GM12873 (cell line): ENCODE results near the gene INPP4B.

ENCODE experiments used
- CTCF ChIP-seq: IDR thresholded peaks from 2 replicates; pipeline ENCODE4 v1.5.1; 2012; ENCODE audit warnings: low read depth, mild to moderate bottlenecking, moderate library complexity, low read length, control low read depth; ENCODE audit not compliant: insufficient read depth; ENCODE audit errors: missing control alignments

INPP4B gene

GRCh38 chr4:142846108-142846728 is at the start of gene INPP4B:
INPP4B (minus strand) TSS chr4:142846301.
- no peak for TF ChIP-seq CTCF

GRCh38 chr4:142893012-142893411 is 46.9 kb upstream of the INPP4B start:
- no peak for TF ChIP-seq CTCF

DNA sequence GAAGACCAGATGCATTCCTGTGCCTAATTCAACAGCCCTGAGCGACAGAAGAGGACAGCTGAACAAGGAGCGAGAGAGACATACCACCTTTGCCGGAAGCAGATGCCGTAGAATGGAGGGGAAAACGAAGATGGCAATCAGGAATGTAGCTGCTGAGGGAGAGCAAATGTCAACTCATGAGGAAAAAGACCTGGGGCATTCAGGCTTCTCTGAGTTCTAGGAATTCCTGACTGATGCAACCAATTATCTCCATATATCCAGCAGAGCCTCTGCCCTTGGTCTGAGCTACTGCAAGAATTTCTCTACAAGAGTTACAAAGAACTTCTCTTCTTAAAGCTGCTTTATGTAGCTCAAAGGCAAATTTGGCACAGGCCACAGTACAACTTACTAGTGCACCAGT is 40.5 kb upstream of the INPP4B start:
- TF ChIP-seq CTCF: no peak

- TF ChIP-seq CTCF: peak; percentile 22
Measured at GRCh38 chr4:142883040-142883832, 37.1 kb upstream of the INPP4B start.

GRCh38 chr4:142882159-142882558 is 36.1 kb upstream of the INPP4B start:
- no peak for TF ChIP-seq CTCF

GRCh38 chr4:142881331-142881730 is 35.2 kb upstream of the INPP4B start:
- no peak for TF ChIP-seq CTCF

DNA sequence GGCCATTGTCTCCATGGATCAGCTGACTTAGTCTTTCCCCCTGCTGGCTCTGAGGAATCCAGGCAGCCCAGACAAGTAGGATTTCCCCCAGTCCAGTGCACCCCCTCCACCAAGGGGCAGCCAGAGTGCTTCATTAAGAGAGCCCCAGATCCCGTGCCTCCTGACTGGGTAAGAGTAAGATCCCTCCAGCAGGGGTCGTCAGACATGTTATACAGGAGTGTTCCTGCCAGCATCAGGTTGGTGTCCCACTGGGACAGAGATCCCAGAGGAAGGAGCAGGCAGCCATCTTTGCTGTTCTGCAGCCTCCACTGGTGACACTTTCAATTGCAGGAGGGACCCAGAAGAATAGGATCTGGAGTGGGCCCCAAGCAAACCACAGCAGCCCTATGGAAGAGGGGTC is 29.0 kb upstream of the INPP4B start:
- TF ChIP-seq CTCF: peak; percentile 31
